ENCODE results near the gene KSR2.

Gene KSR2

GRCh38 chr12:117714203-117714602 lies 254.6 kb downstream of the KSR2 start:
- H3K4me3 ChIP-seq (ENCODE audit: low read depth, low read length): no peak overlapping the region
- TF ChIP-seq, protein P1, sequence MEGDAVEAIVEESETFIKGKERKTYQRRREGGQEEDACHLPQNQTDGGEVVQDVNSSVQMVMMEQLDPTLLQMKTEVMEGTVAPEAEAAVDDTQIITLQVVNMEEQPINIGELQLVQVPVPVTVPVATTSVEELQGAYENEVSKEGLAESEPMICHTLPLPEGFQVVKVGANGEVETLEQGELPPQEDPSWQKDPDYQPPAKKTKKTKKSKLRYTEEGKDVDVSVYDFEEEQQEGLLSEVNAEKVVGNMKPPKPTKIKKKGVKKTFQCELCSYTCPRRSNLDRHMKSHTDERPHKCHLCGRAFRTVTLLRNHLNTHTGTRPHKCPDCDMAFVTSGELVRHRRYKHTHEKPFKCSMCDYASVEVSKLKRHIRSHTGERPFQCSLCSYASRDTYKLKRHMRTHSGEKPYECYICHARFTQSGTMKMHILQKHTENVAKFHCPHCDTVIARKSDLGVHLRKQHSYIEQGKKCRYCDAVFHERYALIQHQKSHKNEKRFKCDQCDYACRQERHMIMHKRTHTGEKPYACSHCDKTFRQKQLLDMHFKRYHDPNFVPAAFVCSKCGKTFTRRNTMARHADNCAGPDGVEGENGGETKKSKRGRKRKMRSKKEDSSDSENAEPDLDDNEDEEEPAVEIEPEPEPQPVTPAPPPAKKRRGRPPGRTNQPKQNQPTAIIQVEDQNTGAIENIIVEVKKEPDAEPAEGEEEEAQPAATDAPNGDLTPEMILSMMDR (IDR thresholded peaks at IDR 0.05; ENCODE audit: low read depth, low read length): no peak

GRCh38 chr12:117710121-117710520 lies 258.7 kb downstream of the KSR2 start:
- TF ChIP-seq, protein P1 (IDR thresholded peaks at IDR 0.05; ENCODE audit: low read depth, low read length): no peak
- no peak overlapping the region for H3K4me3 ChIP-seq (ENCODE audit: low read depth, low read length)

DNA sequence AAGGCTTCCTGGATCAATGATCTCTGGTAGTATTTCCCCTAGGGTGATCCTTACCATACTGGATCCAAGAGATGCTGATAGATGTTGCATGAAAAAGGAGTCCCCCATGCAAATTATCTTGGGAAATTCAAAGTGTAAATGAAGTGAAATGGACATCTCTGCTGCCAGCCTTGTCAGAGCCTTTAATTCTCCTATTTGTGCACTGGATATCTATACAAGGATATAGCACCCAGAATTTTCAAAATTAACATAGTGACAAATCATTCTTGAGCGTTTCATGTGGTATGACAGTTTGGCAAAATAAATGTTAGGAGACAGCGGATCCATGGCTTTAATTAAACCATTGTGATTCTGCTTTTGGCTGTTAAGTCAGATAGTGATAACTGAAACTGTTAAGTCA lies 260.9 kb downstream of the KSR2 start:
- TF ChIP-seq, protein P1 (IDR thresholded peaks at IDR 0.05; ENCODE audit: low read depth, low read length): no peak
- H3K4me3 ChIP-seq (ENCODE audit: low read depth, low read length): no peak overlapping the region

DNA sequence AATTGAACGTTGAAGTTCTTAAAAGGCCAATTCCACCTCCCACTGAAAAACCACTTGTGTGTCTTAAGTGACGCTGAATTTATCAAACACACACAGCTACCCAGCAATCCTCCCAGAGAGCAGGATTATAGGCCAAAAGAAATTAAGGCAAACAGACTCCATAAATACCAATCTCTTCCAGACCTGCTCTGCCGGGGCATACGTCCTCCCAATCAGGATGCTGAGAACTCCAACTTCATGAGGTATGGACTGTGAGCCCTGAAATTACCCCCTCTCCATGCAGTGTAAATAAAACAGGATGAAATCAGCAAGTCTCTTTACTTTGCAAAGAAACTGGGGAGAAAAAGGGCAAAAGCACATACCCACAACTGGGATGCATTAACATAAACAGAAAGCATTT lies 265.2 kb downstream of the KSR2 start:
- no peak overlapping the region for H3K4me3 ChIP-seq (ENCODE audit: low read depth, low read length)
- TF ChIP-seq, protein P1 (IDR thresholded peaks at IDR 0.05; ENCODE audit: low read depth, low read length): no peak

- TF ChIP-seq, protein P1 (IDR thresholded peaks at IDR 0.05; ENCODE audit: low read depth, low read length): no peak
- H3K4me3 ChIP-seq (ENCODE audit: low read depth, low read length): no peak overlapping the region
Measured at GRCh38 chr12:117702741-117703140, 266.0 kb downstream of the KSR2 start.

DNA sequence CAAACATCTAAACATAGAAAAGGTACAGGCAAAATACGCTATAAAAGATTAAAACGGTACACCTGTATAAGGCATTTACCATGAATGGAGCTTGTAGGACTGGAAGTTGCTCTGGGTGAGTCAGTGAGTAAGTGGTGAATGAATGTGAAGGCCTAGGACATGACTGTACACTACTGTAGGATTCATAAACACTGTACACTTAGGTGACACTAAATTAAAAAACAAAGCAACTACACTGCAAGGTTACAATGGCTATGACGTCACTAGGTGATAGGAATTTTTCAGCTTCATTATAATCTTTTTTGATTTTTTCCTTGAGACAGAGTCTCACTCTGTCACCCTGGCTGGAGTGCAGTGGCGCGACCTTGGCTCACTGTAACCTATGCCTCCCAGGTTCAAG lies 269.2 kb downstream of the KSR2 start:
- TF ChIP-seq, protein P1 (IDR thresholded peaks at IDR 0.05; ENCODE audit: low read depth, low read length): no peak

GRCh38 chr12:117699118-117699517 lies 269.7 kb downstream of the KSR2 start:
- H3K4me3 ChIP-seq (ENCODE audit: low read depth, low read length): no peak overlapping the region
- TF ChIP-seq, protein P1 (IDR thresholded peaks at IDR 0.05; ENCODE audit: low read depth, low read length): no peak

More for the DNA sequence above, 269.2 kb downstream of the KSR2 start:
- H3K4me3 ChIP-seq (ENCODE audit: low read depth, low read length): no peak overlapping the region
